HepG2 (cell line): Measurements from ENCODE around the gene BMERB1.
A peak's percentile ranks its signal among the peaks of the same experiment; 100 is the strongest.

Source experiments
- CREB1 ChIP-seq, 2 experiments: fragments of 450-650 bp in 1 of 2; IDR thresholded peaks; 2 replicates each; pipeline ENCODE4 v1.6.1; 2016 to 2017; ENCODE audit warnings: control low read depth in 1 of 2, mild to moderate bottlenecking in 1 of 2, missing compliant biosample characterization in 1 of 2, missing genetic modification characterization in 1 of 2
- CTCF ChIP-seq: sonication (generic); formaldehyde crosslinking; IDR thresholded peaks from 2 replicates; pipeline ENCODE4 v1.5.0; 2020; ENCODE audit warnings: mild to moderate bottlenecking, missing genetic modification reagents, moderate library complexity
- HNF4A ChIP-seq: sonication (generic); formaldehyde crosslinking; IDR thresholded peaks from 2 replicates; pipeline ENCODE4 v1.4.0; 2020; ENCODE audit warnings: missing genetic modification reagents
- HOXA7 ChIP-seq: sonication (generic); formaldehyde crosslinking; IDR thresholded peaks from 2 replicates; pipeline ENCODE4 v1.8.1; 2022; ENCODE audit warnings: mild to moderate bottlenecking, missing genetic modification reagents, moderate library complexity
- NFIC ChIP-seq: IDR thresholded peaks from 2 replicates; pipeline ENCODE4 v1.6.1; 2012; ENCODE audit warnings: mild to moderate bottlenecking, low read length, inconsistent platforms
- POLR2A ChIP-seq, 2 experiments: IDR thresholded peaks; 2 replicates each; pipeline ENCODE4 v1.6.1; 2011; ENCODE audit warnings: low read depth in 2 of 2, low read length in 2 of 2, mild to moderate bottlenecking in 1 of 2, moderate library complexity in 1 of 2; ENCODE audit not compliant: insufficient read depth in 1 of 2
- RNF219 ChIP-seq: sonication (generic); formaldehyde crosslinking; IDR thresholded peaks from 2 replicates; pipeline ENCODE4 v1.5.0; 2020; ENCODE audit warnings: mild to moderate bottlenecking, missing genetic modification reagents
- SALL2 ChIP-seq: sonication (generic); formaldehyde crosslinking; IDR thresholded peaks from 2 replicates; pipeline ENCODE4 v1.8.1; 2023; ENCODE audit warnings: mild to moderate bottlenecking, missing genetic modification reagents, inconsistent platforms
- SIN3A ChIP-seq: IDR thresholded peaks from 2 replicates; pipeline ENCODE4 v1.6.1; 2011; ENCODE audit warnings: low read depth, mild to moderate bottlenecking, control low read depth, low read length, borderline replicate concordance
- ZBTB7A ChIP-seq: sonication (generic); formaldehyde crosslinking; IDR thresholded peaks from 2 replicates; pipeline ENCODE4 v1.8.0; 2022; ENCODE audit warnings: mild to moderate bottlenecking, missing genetic modification reagents
- ZNF230 ChIP-seq: sonication (generic); formaldehyde crosslinking; IDR thresholded peaks from 2 replicates; pipeline ENCODE4 v1.4.0; 2020; ENCODE audit warnings: mild to moderate bottlenecking, missing genetic modification reagents
- ZNF441 ChIP-seq: sonication (generic); formaldehyde crosslinking; IDR thresholded peaks from 2 replicates; pipeline ENCODE4 v1.7.0; 2021; ENCODE audit warnings: missing genetic modification reagents, borderline replicate concordance
- TF ChIP-seq, protein P1 (sequence below), 2 experiments: sonication (generic) in 1 of 2; formaldehyde crosslinking in 1 of 2; IDR thresholded peaks; 2 replicates each; pipeline versions ENCODE4 v1.5.1 to v1.6.1; 2011 to 2020; ENCODE audit warnings: borderline replicate concordance in 1 of 2, low read depth in 1 of 2, low read length in 1 of 2, mild to moderate bottlenecking in 1 of 2, missing genetic modification reagents in 1 of 2, moderate library complexity in 1 of 2

- no peak for TF ChIP-seq CTCF (CRISPR knock-in tag)
- peak; percentile 42; the same call in 1 of the 2 replicates for TF ChIP-seq ZNF441 (CRISPR knock-in tag)
- TF ChIP-seq CREB1 (IDR thresholded peaks at IDR 0.05), result no peak
- TF ChIP-seq CREB1 (CRISPR knock-in tag; IDR thresholded peaks at IDR 0.05), result no peak
- TF ChIP-seq SALL2 (CRISPR knock-in tag), result no peak
- TF ChIP-seq ZNF230, result no peak
- no peak for TF ChIP-seq ZBTB7A (CRISPR knock-in tag)
- no peak for TF ChIP-seq SIN3A
- TF ChIP-seq NFIC, result 0 out of 2 replicates have a peak, but pooled peaks have one; percentile 50
- no peak for TF ChIP-seq HOXA7 (CRISPR knock-in tag)
- TF ChIP-seq RNF219 (CRISPR knock-in tag), result no peak
- TF ChIP-seq POLR2A (IDR thresholded peaks at IDR 0.05; ENCODE audit: insufficient read depth in 1 of 2, low read depth in 2 of 2, low read length in 2 of 2), result no peak
- TF ChIP-seq, protein P1, sequence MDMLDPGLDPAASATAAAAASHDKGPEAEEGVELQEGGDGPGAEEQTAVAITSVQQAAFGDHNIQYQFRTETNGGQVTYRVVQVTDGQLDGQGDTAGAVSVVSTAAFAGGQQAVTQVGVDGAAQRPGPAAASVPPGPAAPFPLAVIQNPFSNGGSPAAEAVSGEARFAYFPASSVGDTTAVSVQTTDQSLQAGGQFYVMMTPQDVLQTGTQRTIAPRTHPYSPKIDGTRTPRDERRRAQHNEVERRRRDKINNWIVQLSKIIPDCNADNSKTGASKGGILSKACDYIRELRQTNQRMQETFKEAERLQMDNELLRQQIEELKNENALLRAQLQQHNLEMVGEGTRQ (IDR thresholded peaks at IDR 0.05; ENCODE audit: low read depth, low read length), result no peak
- TF ChIP-seq, protein P1 (CRISPR knock-in tag; IDR thresholded peaks at IDR 0.05; ENCODE audit: borderline replicate concordance), result no peak
- TF ChIP-seq HNF4A (CRISPR knock-in tag), result peak; percentile 80
These were observed 138.1 kb downstream of the BMERB1 start for GRCh38 chr16:15572329-15573001.
